A673 (cell line): ENCODE results near the gene CHADL.

Experiments
- EZH2 ChIP-seq: fragments of 200-600 bp; sonication (generic); IDR thresholded peaks from 2 replicates; pipeline ENCODE4 v1.6.1; 2017; ENCODE audit warnings: borderline replicate concordance, low read depth, mild to moderate bottlenecking, mixed read lengths, antibody characterized with exemption, low read length; ENCODE audit not compliant: poor library complexity, severe bottlenecking
- TF ChIP-seq, protein P1 (sequence below): fragments of 300-800, 200-600 bp; sonication (generic); conservative IDR thresholded peaks from 2 replicates; pipeline ENCODE4 v1.5.1; 2017; ENCODE audit warnings: low read depth, mild to moderate bottlenecking, antibody characterized with exemption, low read length, moderate library complexity, mixed read lengths

DNA sequence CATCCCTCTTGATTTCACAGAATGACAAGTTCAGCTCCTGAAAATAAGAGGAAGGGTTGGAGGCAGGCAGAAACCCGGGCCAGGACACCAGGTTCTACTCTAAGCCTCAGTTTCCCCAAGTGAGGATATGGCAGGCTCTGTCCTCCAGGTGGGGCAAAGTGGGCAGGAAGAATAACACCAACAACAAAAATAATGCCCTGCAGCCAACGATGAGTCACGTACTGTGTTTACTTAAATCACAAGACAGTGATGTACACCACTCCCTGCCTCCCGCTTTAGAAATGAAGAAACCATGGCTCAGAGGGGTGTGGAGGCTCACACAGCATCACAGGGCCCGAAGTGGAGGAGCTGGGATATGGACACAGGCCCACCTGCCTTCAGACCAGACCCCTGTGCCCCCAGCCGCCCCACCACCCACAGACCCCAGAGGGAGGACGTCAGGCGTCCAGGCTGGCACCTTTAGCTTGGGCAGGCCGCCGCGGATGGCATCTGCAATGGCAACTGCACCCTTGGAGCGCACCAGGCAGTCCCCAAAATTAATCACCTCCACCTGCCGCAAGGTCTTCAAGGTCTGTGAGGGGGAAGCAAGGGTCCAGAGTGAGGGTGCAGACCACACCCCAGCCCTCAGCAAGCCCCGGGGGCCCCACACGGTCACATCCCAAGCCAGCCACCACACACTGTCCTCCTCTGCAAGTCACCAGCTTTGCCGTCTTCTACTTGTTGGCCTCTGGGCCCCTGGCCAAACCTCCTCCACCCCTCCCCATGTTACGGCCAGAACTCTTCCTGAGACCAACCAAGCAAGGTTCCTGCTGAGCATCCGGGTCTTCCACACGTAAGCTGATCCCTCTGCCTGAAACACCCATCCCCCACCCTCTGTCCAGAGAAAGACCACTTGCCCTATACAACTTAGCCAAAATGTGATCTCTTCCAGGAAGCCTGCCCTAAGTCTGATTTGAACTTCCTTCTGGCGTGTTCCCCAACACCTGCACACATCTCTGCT is 15.8 kb upstream of the CHADL start:
- TF ChIP-seq, protein P1, sequence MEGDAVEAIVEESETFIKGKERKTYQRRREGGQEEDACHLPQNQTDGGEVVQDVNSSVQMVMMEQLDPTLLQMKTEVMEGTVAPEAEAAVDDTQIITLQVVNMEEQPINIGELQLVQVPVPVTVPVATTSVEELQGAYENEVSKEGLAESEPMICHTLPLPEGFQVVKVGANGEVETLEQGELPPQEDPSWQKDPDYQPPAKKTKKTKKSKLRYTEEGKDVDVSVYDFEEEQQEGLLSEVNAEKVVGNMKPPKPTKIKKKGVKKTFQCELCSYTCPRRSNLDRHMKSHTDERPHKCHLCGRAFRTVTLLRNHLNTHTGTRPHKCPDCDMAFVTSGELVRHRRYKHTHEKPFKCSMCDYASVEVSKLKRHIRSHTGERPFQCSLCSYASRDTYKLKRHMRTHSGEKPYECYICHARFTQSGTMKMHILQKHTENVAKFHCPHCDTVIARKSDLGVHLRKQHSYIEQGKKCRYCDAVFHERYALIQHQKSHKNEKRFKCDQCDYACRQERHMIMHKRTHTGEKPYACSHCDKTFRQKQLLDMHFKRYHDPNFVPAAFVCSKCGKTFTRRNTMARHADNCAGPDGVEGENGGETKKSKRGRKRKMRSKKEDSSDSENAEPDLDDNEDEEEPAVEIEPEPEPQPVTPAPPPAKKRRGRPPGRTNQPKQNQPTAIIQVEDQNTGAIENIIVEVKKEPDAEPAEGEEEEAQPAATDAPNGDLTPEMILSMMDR = no peak
- no peak for TF ChIP-seq EZH2
